ENCODE data around the gene EYS.

Gene EYS

DNA sequence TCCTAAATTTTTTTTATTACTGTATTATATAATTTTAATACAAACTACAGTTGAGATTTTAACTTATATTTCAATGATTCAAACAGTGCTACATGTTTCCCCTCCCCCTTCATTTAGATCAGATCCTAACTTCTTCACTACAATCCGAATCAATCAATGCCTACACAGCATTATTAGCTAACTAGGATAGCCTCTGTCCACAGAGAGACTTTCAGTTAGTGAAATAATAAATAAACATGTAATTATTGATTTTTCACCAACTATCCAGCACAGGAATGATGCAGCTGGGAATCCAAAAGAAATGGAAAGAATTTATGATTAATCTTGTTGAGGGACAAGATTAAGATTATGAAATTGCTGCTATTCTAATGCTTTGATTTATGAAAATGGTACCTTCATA lies 1907.7 kb downstream of the EYS start:
- no peak for TF ChIP-seq CTCF (IDR thresholded peaks at IDR 0.05; ENCODE audit: insufficient read depth, low read depth, low read length, missing control alignments)
- H3K4me3 ChIP-seq (ENCODE audit: low read length) = no peak overlapping the region
- DNase-seq (ENCODE audit: low read depth) = no peak

- TF ChIP-seq CTCF (IDR thresholded peaks at IDR 0.05; ENCODE audit: insufficient read depth, low read depth, low read length, missing control alignments) = no peak
- DNase-seq (ENCODE audit: low read depth) = no peak
- H3K4me3 ChIP-seq (ENCODE audit: low read length) = no peak overlapping the region
Observed at GRCh38 chr6:63798378-63798777, 1908.6 kb downstream of the EYS start.

DNA sequence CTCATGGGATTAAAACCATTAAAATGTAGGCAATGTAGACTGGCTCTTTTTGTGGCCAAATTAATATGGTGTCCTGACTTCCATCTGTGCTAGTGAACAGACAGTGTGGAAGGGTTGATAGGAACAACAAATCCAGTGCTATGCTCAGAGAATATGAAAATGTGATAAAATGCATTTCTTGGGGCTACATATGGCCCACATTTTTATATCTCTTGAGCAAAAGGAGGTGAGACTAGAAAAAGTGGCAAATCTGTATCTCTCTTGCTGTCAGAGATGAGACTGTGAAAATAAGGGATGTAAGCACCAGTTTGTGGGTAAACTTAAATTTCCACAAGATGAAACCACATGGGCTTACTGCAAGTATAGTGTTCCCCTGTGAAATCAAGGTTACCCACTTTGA lies 1909.3 kb downstream of the EYS start:
- DNase-seq (ENCODE audit: low read depth) = no peak
- TF ChIP-seq CTCF (IDR thresholded peaks at IDR 0.05; ENCODE audit: insufficient read depth, low read depth, low read length, missing control alignments) = no peak

GRCh38 chr6:63795826-63796225 lies 1911.2 kb downstream of the EYS start:
- no peak for DNase-seq (ENCODE audit: low read depth)
- no peak for TF ChIP-seq CTCF (IDR thresholded peaks at IDR 0.05; ENCODE audit: insufficient read depth, low read depth, low read length, missing control alignments)
- no peak overlapping the region for H3K4me3 ChIP-seq (ENCODE audit: low read length)

More for the DNA sequence above, 1909.3 kb downstream of the EYS start:
- H3K4me3 ChIP-seq (ENCODE audit: low read length) = no peak overlapping the region

DNA sequence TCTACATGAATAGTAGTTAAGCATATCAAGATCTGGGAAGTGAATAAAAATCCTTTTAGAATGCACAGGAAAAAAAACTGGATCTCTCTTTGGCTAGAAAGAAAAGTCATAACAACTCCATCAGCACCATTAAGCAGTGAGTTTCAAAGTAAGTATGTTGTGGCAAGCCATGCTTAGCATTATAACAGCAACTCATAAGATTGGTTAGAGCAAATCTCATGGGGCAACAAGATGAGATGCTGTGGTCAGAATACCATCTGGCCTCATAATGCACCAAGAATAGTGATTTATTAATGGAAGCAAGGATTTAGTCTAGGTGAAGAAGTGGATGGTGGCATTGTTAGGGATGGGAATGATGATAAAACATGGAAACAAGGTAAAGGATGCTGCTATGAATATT lies 1912.0 kb downstream of the EYS start:
- no peak for TF ChIP-seq CTCF (IDR thresholded peaks at IDR 0.05; ENCODE audit: insufficient read depth, low read depth, low read length, missing control alignments)
- DNase-seq (ENCODE audit: low read depth) = no peak
- H3K4me3 ChIP-seq (ENCODE audit: low read length) = no peak overlapping the region

DNA sequence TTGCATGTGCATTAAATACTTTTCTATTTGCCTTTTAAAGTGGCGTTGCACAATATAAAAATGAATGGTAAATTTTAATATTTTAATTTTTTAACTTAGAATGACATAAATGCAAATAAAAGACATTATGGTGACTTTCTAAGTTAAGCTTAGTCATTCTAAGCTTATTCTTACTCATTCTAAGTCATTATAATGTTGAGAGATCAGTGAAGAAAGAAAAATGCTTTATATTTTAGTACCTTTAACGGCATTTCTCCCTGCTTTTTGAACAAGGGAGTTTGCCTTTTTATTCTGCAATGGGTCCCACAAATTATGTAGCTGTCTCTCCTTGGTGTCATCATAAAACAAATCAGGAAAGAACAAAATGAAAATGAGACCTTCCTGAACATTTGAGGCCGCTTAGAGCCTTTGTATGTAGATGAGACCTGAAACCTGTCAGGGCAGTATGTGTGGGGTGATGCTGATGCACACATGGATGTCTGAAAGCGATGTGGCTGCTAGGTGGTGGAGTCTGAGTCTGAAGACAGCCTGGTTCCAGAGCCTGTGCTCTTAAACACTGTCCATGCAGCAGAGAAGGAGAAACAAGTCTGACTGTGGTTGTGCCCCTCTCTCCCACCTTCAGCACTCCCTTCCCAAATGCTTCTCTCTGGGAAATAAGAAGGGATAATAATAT lies 1913.4 kb downstream of the EYS start:
- DNase-seq (ENCODE audit: low read depth) = no peak
- no peak overlapping the region for H3K4me3 ChIP-seq (ENCODE audit: low read length)

More for the DNA sequence above, 1913.4 kb downstream of the EYS start:
- TF ChIP-seq CTCF (IDR thresholded peaks at IDR 0.05; ENCODE audit: insufficient read depth, low read depth, low read length, missing control alignments) = no peak
